ENCODE measurements around the gene SERPINB8. TPM values are rescaled to one million over a fixed set of nuclear protein-coding genes. Genes with fewer than 3 reads are reported as not detected.
A peak's percentile ranks its signal among the peaks of the same experiment; 100 is the strongest.

SERPINB8 gene
- total RNA-seq, 1 donor from 2014 or later, result 6.7 TPM

GRCh38 chr18:63964908-63965307 lies 5.0 kb upstream of the SERPINB8 start:
- DNase-seq (ENCODE audit: low read depth in 2 of 2), result no peak

GRCh38 chr18:63965716-63966330 lies 4.1 kb upstream of the SERPINB8 start:
- DNase-seq (ENCODE audit: low read depth in 2 of 2), result no peak

GRCh38 chr18:63970809-63971205 lies 926 bp downstream of the SERPINB8 start:
- DNase-seq (ENCODE audit: low read depth in 2 of 2), result peak in 1 of 2 donors; percentile 14

GRCh38 chr18:63971320-63972001 lies 1.6 kb downstream of the SERPINB8 start:
- no peak for DNase-seq (ENCODE audit: low read depth in 2 of 2)

- no peak for DNase-seq (ENCODE audit: low read depth in 2 of 2)
Observed at GRCh38 chr18:63972002-63972376, 2.1 kb downstream of the SERPINB8 start.

GRCh38 chr18:63974991-63975390 lies 5.1 kb downstream of the SERPINB8 start:
- peak in 1 of 2 donors; percentile 28 for DNase-seq (ENCODE audit: low read depth in 2 of 2)

GRCh38 chr18:63975628-63976027 lies 5.7 kb downstream of the SERPINB8 start:
- DNase-seq (ENCODE audit: low read depth in 2 of 2), result no peak

- DNase-seq (ENCODE audit: low read depth in 2 of 2), result no peak
Observed at GRCh38 chr18:63977040-63977439, 7.2 kb downstream of the SERPINB8 start.

GRCh38 chr18:63979409-63979920 lies 9.6 kb downstream of the SERPINB8 start:
- peak; percentile 47 to 71 for DNase-seq (ENCODE audit: low read depth in 2 of 2)

- DNase-seq (ENCODE audit: low read depth in 2 of 2), result no peak
Observed at GRCh38 chr18:63980027-63980426, 10.1 kb downstream of the SERPINB8 start.

GRCh38 chr18:63980896-63981460 lies 11.1 kb downstream of the SERPINB8 start:
- no peak for DNase-seq (ENCODE audit: low read depth in 2 of 2)

- no peak for DNase-seq (ENCODE audit: low read depth in 2 of 2)
Observed at GRCh38 chr18:63981719-63982118, 11.8 kb downstream of the SERPINB8 start.

GRCh38 chr18:63982361-63982760 lies 12.5 kb downstream of the SERPINB8 start:
- no peak for DNase-seq (ENCODE audit: low read depth in 2 of 2)

- no peak for DNase-seq (ENCODE audit: low read depth in 2 of 2)
Observed at GRCh38 chr18:63986885-63987284, 17.0 kb downstream of the SERPINB8 start.

GRCh38 chr18:63987743-63988142 lies 17.9 kb downstream of the SERPINB8 start:
- no peak for DNase-seq (ENCODE audit: low read depth in 2 of 2)

- no peak for DNase-seq (ENCODE audit: low read depth in 2 of 2)
Observed at GRCh38 chr18:63992751-63993150, 22.9 kb downstream of the SERPINB8 start.

- DNase-seq (ENCODE audit: low read depth in 2 of 2), result peak in 1 of 2 donors; percentile 43
Observed at GRCh38 chr18:63994783-63995399, 25.0 kb downstream of the SERPINB8 start.

GRCh38 chr18:63997041-63997440 lies 27.2 kb downstream of the SERPINB8 start:
- no peak for DNase-seq (ENCODE audit: low read depth in 2 of 2)

GRCh38 chr18:63997606-63998005 lies 27.7 kb downstream of the SERPINB8 start:
- DNase-seq (ENCODE audit: low read depth in 2 of 2), result no peak

GRCh38 chr18:63999871-64000270 lies 30.0 kb downstream of the SERPINB8 start:
- DNase-seq (ENCODE audit: low read depth in 2 of 2), result no peak

GRCh38 chr18:64002581-64002980 lies 32.7 kb downstream of the SERPINB8 start:
- no peak for DNase-seq (ENCODE audit: low read depth in 2 of 2)

- no peak for DNase-seq (ENCODE audit: low read depth in 2 of 2)
Observed at GRCh38 chr18:64009305-64009704, 39.4 kb downstream of the SERPINB8 start.

All from dermis microvascular lymphatic vessel endothelial cell (primary cell).